Mucosa of stomach (tissue), 1 donor: ENCODE data around the gene TSHZ2.

Experiments
- H3K27me3 ChIP-seq: one replicate; pipeline ENCODE4 v1.7.0; 2013; ENCODE audit warnings: mild to moderate bottlenecking, low read length; ENCODE audit not compliant: control insufficient read depth, insufficient read depth
- H3K36me3 ChIP-seq: one replicate; pipeline ENCODE4 v1.7.0; 2013; ENCODE audit warnings: low read length; ENCODE audit not compliant: control insufficient read depth, insufficient read depth
- H3K4me1 ChIP-seq: one replicate; pipeline ENCODE4 v1.7.0; 2013; ENCODE audit warnings: mild to moderate bottlenecking, low read length; ENCODE audit not compliant: control insufficient read depth, insufficient read depth
- H3K4me3 ChIP-seq: one replicate; pipeline ENCODE4 v1.7.0; 2013; ENCODE audit warnings: low read length
- H3K9ac ChIP-seq: one replicate; pipeline ENCODE4 v1.7.0; 2013; ENCODE audit warnings: mild to moderate bottlenecking, low read length, moderate library complexity
- H3K9me3 ChIP-seq: one replicate; pipeline ENCODE4 v1.7.0; 2013; ENCODE audit warnings: mild to moderate bottlenecking, low read length, moderate library complexity; ENCODE audit not compliant: control insufficient read depth
- donor health status: Pancreatic carcinoma.

Gene TSHZ2

GRCh38 chr20:53220482-53221307 is 248.5 kb downstream of the TSHZ2 start:
- H3K36me3 ChIP-seq = no peaks in the 10 kb centered on the region
- H3K27me3 ChIP-seq = peaks cover 10% of the 10 kb centered on the region
- peaks cover 5% of the 10 kb centered on the region for H3K4me1 ChIP-seq
- H3K9ac ChIP-seq = no peak overlapping the region
- H3K9me3 ChIP-seq = no peaks in the 10 kb centered on the region
- H3K4me3 ChIP-seq = no peak overlapping the region

GRCh38 chr20:53221731-53222130 is 249.6 kb downstream of the TSHZ2 start:
- Histone ChIP-seq H3K27me3 (peaks cover 3% of the 10 kb centered on the region), H3K4me3 (no peak overlapping the region)

DNA sequence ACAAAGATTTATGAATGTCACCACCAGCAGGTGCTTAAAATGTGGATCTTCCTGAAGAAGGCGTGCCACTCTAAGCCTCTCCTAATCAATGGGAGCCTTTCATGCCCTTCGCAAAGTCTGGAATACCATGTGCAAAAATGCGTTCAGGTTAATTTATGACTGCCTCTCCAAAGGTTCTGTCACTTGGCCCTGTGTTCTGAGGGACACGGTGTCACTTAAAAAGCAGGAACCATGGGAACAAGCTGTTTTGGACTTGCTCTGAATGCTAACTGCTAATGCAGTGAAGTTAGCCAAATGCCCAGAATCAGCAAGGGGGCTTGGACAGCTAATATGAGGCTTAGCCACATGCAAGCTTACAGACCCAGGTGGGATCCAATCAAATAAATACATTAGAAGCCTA is 250.3 kb downstream of the TSHZ2 start:
- H3K27me3 ChIP-seq = no peaks in the 10 kb centered on the region
- no peaks in the 10 kb centered on the region for H3K36me3 ChIP-seq
- H3K4me3 ChIP-seq = no peak overlapping the region
- H3K9ac ChIP-seq = no peak overlapping the region
- no peaks in the 10 kb centered on the region for H3K4me1 ChIP-seq
- H3K9me3 ChIP-seq = no peaks in the 10 kb centered on the region

More at GRCh38 chr20:53221731-53222130, 249.6 kb downstream of the TSHZ2 start:
- no peaks in the 10 kb centered on the region for H3K9me3 ChIP-seq
- H3K9ac ChIP-seq = no peak overlapping the region
- peaks cover 4% of the 10 kb centered on the region for H3K4me1 ChIP-seq
- no peaks in the 10 kb centered on the region for H3K36me3 ChIP-seq

GRCh38 chr20:53222932-53223331 is 250.8 kb downstream of the TSHZ2 start:
- no peaks in the 10 kb centered on the region for H3K27me3 ChIP-seq
- no peaks in the 10 kb centered on the region for H3K4me1 ChIP-seq
- no peaks in the 10 kb centered on the region for H3K36me3 ChIP-seq
- H3K9ac ChIP-seq = no peak overlapping the region
- H3K4me3 ChIP-seq = no peak overlapping the region
- H3K9me3 ChIP-seq = no peaks in the 10 kb centered on the region

DNA sequence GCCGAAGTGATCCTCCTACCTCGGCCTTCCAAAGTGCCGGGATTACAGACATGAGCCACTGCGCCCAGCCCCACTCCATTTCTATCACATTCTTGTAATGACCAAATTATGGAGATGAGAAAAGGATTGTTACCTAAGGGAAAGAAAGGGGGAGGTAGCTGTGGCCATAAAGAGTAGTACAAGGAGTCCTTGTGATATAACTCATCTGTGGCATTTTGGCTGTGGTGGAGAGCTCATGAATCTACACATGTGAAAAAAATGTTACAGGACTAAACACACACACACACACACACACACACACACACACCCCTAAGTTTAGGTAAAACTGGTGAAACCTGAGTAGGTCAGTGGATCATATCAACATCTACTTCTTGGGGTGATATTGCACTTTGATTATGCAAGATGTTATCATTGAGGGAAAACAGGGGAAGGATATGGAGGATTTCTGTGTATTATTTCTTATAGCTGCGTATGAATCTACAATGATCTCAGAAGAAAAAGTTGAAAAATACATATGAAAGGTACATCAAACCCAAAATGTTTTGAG is 251.5 kb downstream of the TSHZ2 start:
- Histone ChIP-seq H3K9me3 (no peaks in the 10 kb centered on the region), H3K4me3 (no peak overlapping the region), H3K9ac (no peak overlapping the region), H3K27me3 (no peaks in the 10 kb centered on the region), H3K4me1 (no peaks in the 10 kb centered on the region), H3K36me3 (no peaks in the 10 kb centered on the region)

DNA sequence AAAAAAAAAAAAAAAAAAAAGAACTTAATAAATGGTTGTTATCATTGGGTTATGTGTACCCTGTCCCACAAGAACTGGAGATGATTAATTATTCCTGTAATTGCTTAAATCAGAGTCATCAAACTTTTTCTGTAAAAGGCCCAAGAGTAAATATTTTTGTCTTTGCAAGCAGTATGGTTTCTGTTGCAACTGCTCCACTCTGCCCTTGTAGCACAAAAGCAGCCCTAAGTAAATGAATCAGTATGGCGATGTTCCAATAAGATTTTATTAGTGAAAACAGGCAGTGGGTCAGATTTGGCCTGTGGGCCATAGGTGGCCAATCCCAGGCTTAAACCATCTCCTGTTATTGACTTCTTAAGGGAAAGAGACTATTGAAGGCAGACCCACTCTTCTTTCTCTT is 252.7 kb downstream of the TSHZ2 start:
- Histone ChIP-seq H3K9me3 (no peaks in the 10 kb centered on the region), H3K9ac (no peak overlapping the region)

DNA sequence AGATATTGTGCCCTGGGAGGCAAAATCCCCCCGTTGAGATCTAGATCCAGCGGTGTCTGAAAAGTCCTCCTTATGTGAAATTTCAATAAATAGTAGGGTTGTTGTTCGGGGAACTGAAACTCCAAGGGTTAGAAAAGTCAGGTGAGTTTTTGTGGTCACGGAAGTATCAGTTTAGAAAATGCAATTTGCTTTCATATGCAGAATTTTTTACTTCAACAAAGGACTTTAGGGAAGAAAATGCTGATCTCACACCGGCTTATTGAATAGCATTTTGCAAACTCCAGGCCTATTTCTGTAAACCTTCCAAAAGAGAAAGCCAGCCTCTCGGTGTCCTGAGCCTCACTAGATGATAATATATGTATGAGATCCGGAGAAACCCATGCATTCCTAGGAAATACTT is 254.7 kb downstream of the TSHZ2 start:
- no peaks in the 10 kb centered on the region for H3K36me3 ChIP-seq
- no peaks in the 10 kb centered on the region for H3K4me1 ChIP-seq
- no peak overlapping the region for H3K9ac ChIP-seq
- no peaks in the 10 kb centered on the region for H3K9me3 ChIP-seq
- H3K27me3 ChIP-seq = no peaks in the 10 kb centered on the region
- no peak overlapping the region for H3K4me3 ChIP-seq

More for the DNA sequence above, 252.7 kb downstream of the TSHZ2 start:
- no peaks in the 10 kb centered on the region for H3K4me1 ChIP-seq
- H3K4me3 ChIP-seq = no peak overlapping the region
- H3K36me3 ChIP-seq = no peaks in the 10 kb centered on the region
- no peaks in the 10 kb centered on the region for H3K27me3 ChIP-seq

- no peaks in the 10 kb centered on the region for H3K4me1 ChIP-seq
- H3K4me3 ChIP-seq = no peak overlapping the region
- H3K36me3 ChIP-seq = no peaks in the 10 kb centered on the region
- H3K9ac ChIP-seq = no peak overlapping the region
- H3K9me3 ChIP-seq = no peaks in the 10 kb centered on the region
- no peaks in the 10 kb centered on the region for H3K27me3 ChIP-seq
Observed at GRCh38 chr20:53227523-53227922, 255.4 kb downstream of the TSHZ2 start.

GRCh38 chr20:53231061-53231460 is 258.9 kb downstream of the TSHZ2 start:
- no peak overlapping the region for H3K9ac ChIP-seq
- H3K4me3 ChIP-seq = no peak overlapping the region
- no peaks in the 10 kb centered on the region for H3K4me1 ChIP-seq
- no peaks in the 10 kb centered on the region for H3K27me3 ChIP-seq
- H3K9me3 ChIP-seq = no peaks in the 10 kb centered on the region
- H3K36me3 ChIP-seq = no peaks in the 10 kb centered on the region

- no peak overlapping the region for H3K9ac ChIP-seq
- no peaks in the 10 kb centered on the region for H3K27me3 ChIP-seq
- H3K9me3 ChIP-seq = no peaks in the 10 kb centered on the region
- no peaks in the 10 kb centered on the region for H3K4me1 ChIP-seq
- no peaks in the 10 kb centered on the region for H3K36me3 ChIP-seq
- H3K4me3 ChIP-seq = no peak overlapping the region
Observed at GRCh38 chr20:53237461-53237860, 265.3 kb downstream of the TSHZ2 start.

DNA sequence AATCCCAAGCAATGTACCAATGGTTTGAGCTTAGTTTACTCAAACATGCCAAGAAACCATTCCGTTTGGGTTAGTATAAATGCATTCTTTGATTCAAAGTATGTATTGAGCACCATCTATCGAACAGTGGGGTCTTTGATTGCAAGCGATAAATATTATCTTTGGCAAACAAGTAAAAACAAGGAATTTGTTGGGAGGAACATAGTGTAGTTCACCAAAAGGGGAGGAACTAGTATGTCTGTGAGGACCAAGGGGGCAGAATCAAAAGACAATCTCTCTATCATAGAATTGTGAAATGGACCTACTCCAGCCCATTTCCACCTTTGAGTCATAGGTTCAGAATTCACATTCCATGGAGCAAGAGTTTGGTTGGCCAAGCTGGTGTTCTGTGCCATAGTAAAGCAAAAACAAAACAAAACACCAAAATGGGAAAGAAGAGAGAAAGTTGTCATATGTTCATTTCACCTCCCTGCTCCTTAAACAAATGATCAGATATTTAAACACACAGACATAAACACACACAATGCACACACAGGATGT is 266.0 kb downstream of the TSHZ2 start:
- no peaks in the 10 kb centered on the region for H3K9me3 ChIP-seq
- H3K9ac ChIP-seq = no peak overlapping the region
- H3K36me3 ChIP-seq = no peaks in the 10 kb centered on the region
- H3K4me3 ChIP-seq = no peak overlapping the region
- no peaks in the 10 kb centered on the region for H3K27me3 ChIP-seq
- no peaks in the 10 kb centered on the region for H3K4me1 ChIP-seq

- H3K27me3 ChIP-seq = no peaks in the 10 kb centered on the region
- H3K9me3 ChIP-seq = no peaks in the 10 kb centered on the region
- H3K36me3 ChIP-seq = no peaks in the 10 kb centered on the region
- H3K4me3 ChIP-seq = no peak overlapping the region
- H3K4me1 ChIP-seq = no peaks in the 10 kb centered on the region
- H3K9ac ChIP-seq = no peak overlapping the region
Observed at GRCh38 chr20:53243152-53243551, 271.0 kb downstream of the TSHZ2 start.
